ENCODE data around the gene CYP2F1. TPM values are rescaled to one million over a fixed set of nuclear protein-coding genes. Genes with fewer than 3 reads are reported as not detected.

The CYP2F1 gene
- polyA plus RNA-seq, 3 donors: not detected

- 100% methylated on average over 1 of the region's 5 CpGs for WGBS (ENCODE audit: insufficient coverage)
- Histone ChIP-seq H3K36me3 (replicated peaks in 1 of 2; ENCODE audit: control insufficient read depth in 1 of 2, insufficient read depth in 2 of 2, low read length in 2 of 2) (no peaks in the 10 kb centered on the region), H3K79me2 (ENCODE audit: insufficient read depth, low read length) (no peaks in the 10 kb centered on the region), H3K27me3 (ENCODE audit: control insufficient read depth in 2 of 2, insufficient read depth in 2 of 2, low read length in 2 of 2) (no peaks in the 10 kb centered on the region), H3K9ac (ENCODE audit: insufficient read depth, low read length, poor library complexity, severe bottlenecking) (no peak overlapping the region), H3K4me3 (replicated peaks in 1 of 3; ENCODE audit: low read depth in 2 of 3, low read length in 3 of 3) (no peak overlapping the region), H2AFZ (ENCODE audit: insufficient read depth, low read depth, low read length, poor library complexity, severe bottlenecking) (no peak overlapping the region), H4K20me1 (ENCODE audit: insufficient read depth, low read length) (no peaks in the 10 kb centered on the region), H3K27ac (ENCODE audit: low read depth in 1 of 2, low read length in 2 of 2) (no peak overlapping the region), H3K4me1 (ENCODE audit: control insufficient read depth in 1 of 2, insufficient read depth in 2 of 2, low read length in 2 of 2) (no peaks in the 10 kb centered on the region), H3K4me2 (replicated peaks; ENCODE audit: extremely low read depth, low read length, poor library complexity, severe bottlenecking) (no peak overlapping the region), H3K9me3 (replicated peaks in 1 of 2; ENCODE audit: control insufficient read depth in 1 of 2, insufficient read depth in 1 of 2, low read length in 2 of 2) (no peaks in the 10 kb centered on the region)
- intact Hi-C loops (cut with micrococcal nuclease): no loop called here
- H3K4me3 Mint-ChIP-seq: no peak overlapping the region
- no peak overlapping the region for H3K27ac Mint-ChIP-seq
- H3K4me1 Mint-ChIP-seq: no peaks in the 10 kb centered on the region
- H3K9me3 Mint-ChIP-seq: peaks cover 0 to 1% (median 0%) of the 10 kb centered on the region in 7 donors
- H3K27me3 Mint-ChIP-seq (ENCODE audit: low read depth in 3 of 3): peaks cover 5 to 9% (median 9%) of the 10 kb centered on the region in 3 donors
- no peak for TF ChIP-seq CTCF (IDR thresholded peaks at IDR 0.05)
- no peak for DNase-seq
- H3K36me3 Mint-ChIP-seq: no peaks in the 10 kb centered on the region
These were observed 2.4 kb upstream of the CYP2F1 start for GRCh38 chr19:41111750-41112295.

DNA sequence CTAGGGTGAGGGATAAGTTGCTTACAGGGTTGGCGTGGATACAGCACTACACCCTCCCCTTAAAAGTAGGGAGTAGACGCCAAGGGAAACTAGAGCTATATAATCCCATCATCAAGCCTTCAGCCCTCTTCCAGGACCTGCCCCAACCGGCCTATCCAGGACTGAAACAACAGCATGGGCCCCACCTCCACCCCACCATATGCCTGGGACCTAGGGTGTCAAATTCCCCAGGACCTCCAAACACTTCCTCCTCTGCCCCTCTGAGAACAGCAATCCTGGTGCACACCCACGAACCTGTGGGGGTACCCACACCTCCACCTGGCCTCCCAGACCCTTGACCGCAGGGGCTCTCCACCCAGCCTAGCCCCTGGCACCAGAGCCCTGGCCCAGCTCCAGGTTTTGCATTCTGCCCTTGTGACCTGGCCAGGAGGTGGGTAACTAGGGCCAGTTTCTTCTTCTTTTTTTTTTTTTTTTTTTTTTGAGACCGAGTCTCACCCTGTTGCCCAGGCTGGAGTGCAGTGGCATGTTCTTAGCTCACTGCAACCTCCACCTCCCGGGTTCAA is 1.4 kb upstream of the CYP2F1 start:
- Histone ChIP-seq H3K79me2 (ENCODE audit: insufficient read depth, low read length) (no peaks in the 10 kb centered on the region), H3K27ac (ENCODE audit: low read depth in 1 of 2, low read length in 2 of 2) (no peak overlapping the region), H3K27me3 (ENCODE audit: control insufficient read depth in 2 of 2, insufficient read depth in 2 of 2, low read length in 2 of 2) (no peaks in the 10 kb centered on the region), H3K36me3 (replicated peaks in 1 of 2; ENCODE audit: control insufficient read depth in 1 of 2, insufficient read depth in 2 of 2, low read length in 2 of 2) (no peaks in the 10 kb centered on the region), H3K4me1 (ENCODE audit: control insufficient read depth in 1 of 2, insufficient read depth in 2 of 2, low read length in 2 of 2) (no peaks in the 10 kb centered on the region), H3K9me3 (replicated peaks in 1 of 2; ENCODE audit: control insufficient read depth in 1 of 2, insufficient read depth in 1 of 2, low read length in 2 of 2) (no peaks in the 10 kb centered on the region), H3K4me2 (replicated peaks; ENCODE audit: extremely low read depth, low read length, poor library complexity, severe bottlenecking) (no peak overlapping the region), H3K4me3 (replicated peaks in 1 of 3; ENCODE audit: low read depth in 2 of 3, low read length in 3 of 3) (no peak overlapping the region), H3K9ac (ENCODE audit: insufficient read depth, low read length, poor library complexity, severe bottlenecking) (no peak overlapping the region), H4K20me1 (ENCODE audit: insufficient read depth, low read length) (no peaks in the 10 kb centered on the region), H2AFZ (ENCODE audit: insufficient read depth, low read depth, low read length, poor library complexity, severe bottlenecking) (no peak overlapping the region)
- Mint-ChIP-seq H3K36me3 (no peaks in the 10 kb centered on the region), H3K27me3 (ENCODE audit: low read depth in 3 of 3) (peaks cover 4 to 9% (median 6%) of the 10 kb centered on the region in 3 donors), H3K4me3 (no peak overlapping the region), H3K9me3 (peaks cover 0 to under 1% (median 0%) of the 10 kb centered on the region in 7 donors), H3K27ac (no peak overlapping the region), H3K4me1 (no peaks in the 10 kb centered on the region)
- intact Hi-C loops (cut with micrococcal nuclease): no loop called here
- no peak for DNase-seq
- no peak for TF ChIP-seq CTCF (IDR thresholded peaks at IDR 0.05)
- 90% methylated on average over 3 of the region's 7 CpGs for WGBS (ENCODE audit: insufficient coverage)

Data from CD14-positive monocyte (primary cell).